ENCODE data around the gene SAMD13.

Gene SAMD13

GRCh38 chr1:84345220-84345619 lies 43.7 kb downstream of the SAMD13 start:
- no peak for DNase-seq (ENCODE audit: low spot score)

GRCh38 chr1:84347271-84347931 lies 45.9 kb downstream of the SAMD13 start:
- DNase-seq (ENCODE audit: low spot score) = no peak

GRCh38 chr1:84347932-84348555 lies 46.5 kb downstream of the SAMD13 start:
- DNase-seq (ENCODE audit: low spot score) = no peak

- DNase-seq (ENCODE audit: low spot score) = no peak
Observed at GRCh38 chr1:84348759-84349158, 47.3 kb downstream of the SAMD13 start.

- peak; percentile 29 for DNase-seq (ENCODE audit: low spot score)
Observed at GRCh38 chr1:84350104-84350503, 48.6 kb downstream of the SAMD13 start.

- DNase-seq (ENCODE audit: low spot score) = peak; percentile 32
Observed at GRCh38 chr1:84350550-84350949, 49.0 kb downstream of the SAMD13 start.

- DNase-seq (ENCODE audit: low spot score) = no peak
Observed at GRCh38 chr1:84352298-84353106, 51.0 kb downstream of the SAMD13 start.

GRCh38 chr1:84353695-84354094 lies 52.2 kb downstream of the SAMD13 start:
- DNase-seq (ENCODE audit: low spot score) = peak; percentile 2

GRCh38 chr1:84355556-84355955 lies 54.0 kb downstream of the SAMD13 start:
- DNase-seq (ENCODE audit: low spot score) = no peak

- no peak for DNase-seq (ENCODE audit: low spot score)
Observed at GRCh38 chr1:84356881-84357280, 55.4 kb downstream of the SAMD13 start.

- DNase-seq (ENCODE audit: low spot score) = no peak
Observed at GRCh38 chr1:84358695-84359094, 57.2 kb downstream of the SAMD13 start.

GRCh38 chr1:84360316-84360715 lies 58.8 kb downstream of the SAMD13 start:
- no peak for DNase-seq (ENCODE audit: low spot score)

- no peak for DNase-seq (ENCODE audit: low spot score)
Observed at GRCh38 chr1:84361796-84362195, 60.3 kb downstream of the SAMD13 start.

- DNase-seq (ENCODE audit: low spot score) = no peak
Observed at GRCh38 chr1:84363019-84363418, 61.5 kb downstream of the SAMD13 start.

GRCh38 chr1:84363622-84364021 lies 62.1 kb downstream of the SAMD13 start:
- no peak for DNase-seq (ENCODE audit: low spot score)

GRCh38 chr1:84365225-84366221 lies 64.0 kb downstream of the SAMD13 start:
- DNase-seq (ENCODE audit: low spot score) = peak; percentile 79

GRCh38 chr1:84366786-84367185 lies 65.3 kb downstream of the SAMD13 start:
- no peak for DNase-seq (ENCODE audit: low spot score)

GRCh38 chr1:84367219-84367618 lies 65.7 kb downstream of the SAMD13 start:
- DNase-seq (ENCODE audit: low spot score) = no peak

GRCh38 chr1:84368441-84368840 lies 66.9 kb downstream of the SAMD13 start:
- DNase-seq (ENCODE audit: low spot score) = no peak

- DNase-seq (ENCODE audit: low spot score) = no peak
Observed at GRCh38 chr1:84370266-84370665, 68.8 kb downstream of the SAMD13 start.

- DNase-seq (ENCODE audit: low spot score) = no peak
Observed at GRCh38 chr1:84370831-84371394, 69.4 kb downstream of the SAMD13 start.
